HL-60/S4 treated with phorbol 12-myristate 13-acetate at 8.2 ng/mL for 4 days and 3 days (cell line): ENCODE results near the gene LRBA.
"Not testable (repeated sequence)": the region's sequence is repeated elsewhere in the genome, so short reads cannot be mapped to it uniquely, and the experiment has no call there.

ENCODE experiments used
- in situ Hi-C: fragments of 300-500 bp; cut with MboI; formaldehyde crosslinking; loops from 2 replicates; pipeline ENCODE4 v1.15.0; 2022; ENCODE audit warnings: low sequenced_read_pairs

Gene LRBA

DNA sequence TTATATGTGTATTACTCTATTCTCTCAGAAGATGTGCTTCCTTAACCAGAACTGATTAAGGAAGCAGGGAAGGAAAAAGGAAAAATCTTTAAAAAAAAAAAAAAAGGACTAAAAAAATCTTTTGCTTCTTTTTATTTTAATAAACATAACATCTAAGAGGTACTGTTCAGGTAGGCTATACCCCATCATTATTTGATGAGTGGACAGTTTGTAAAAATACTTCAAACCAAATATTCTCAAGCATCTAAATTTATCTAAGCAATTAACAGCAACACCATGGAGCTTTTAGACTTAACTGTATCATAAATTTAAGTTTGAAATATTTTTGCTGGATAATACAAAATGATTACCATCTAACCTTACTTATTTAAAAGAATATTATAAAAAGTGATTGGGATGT, 264.3 kb downstream of the LRBA start:
- in situ Hi-C loops = no loop called here

DNA sequence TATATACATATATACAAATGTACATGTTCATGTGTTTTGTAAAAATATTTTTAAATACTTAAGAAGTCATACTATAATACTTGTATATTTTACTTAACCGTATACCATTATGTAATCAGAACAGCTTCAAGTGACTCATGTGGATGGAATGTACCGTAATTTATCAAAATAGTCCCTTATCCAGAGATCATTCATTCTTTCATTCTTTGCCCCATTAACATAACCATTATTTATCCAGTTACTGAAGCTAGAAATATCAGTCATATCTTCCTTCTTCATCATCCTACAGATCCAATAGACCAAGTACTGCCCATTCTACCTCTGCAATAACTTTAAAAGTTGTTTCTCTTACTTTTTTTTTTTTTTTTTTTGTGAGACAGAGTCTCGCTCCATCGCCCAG, 268.9 kb downstream of the LRBA start:
- in situ Hi-C loops = no loop called here

DNA sequence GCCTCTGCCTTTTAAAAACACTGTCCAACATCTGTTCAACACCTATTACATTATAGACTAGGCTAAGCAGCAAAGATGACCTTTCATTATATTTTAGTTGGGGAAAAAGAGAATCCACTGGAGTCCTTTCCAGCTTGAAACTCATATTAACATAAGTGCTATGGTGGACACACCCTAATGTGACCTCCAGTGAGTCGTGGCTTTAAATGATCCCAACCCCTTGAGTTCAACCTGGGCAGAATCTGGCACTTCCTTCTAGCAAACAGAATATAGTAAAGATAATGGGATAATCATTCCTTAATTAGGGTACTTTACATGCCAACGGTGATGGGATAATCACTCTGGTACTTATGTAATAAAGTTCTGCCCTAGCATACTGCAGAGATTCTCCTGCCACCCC, 270.5 kb downstream of the LRBA start:
- in situ Hi-C loops = no loop called here

DNA sequence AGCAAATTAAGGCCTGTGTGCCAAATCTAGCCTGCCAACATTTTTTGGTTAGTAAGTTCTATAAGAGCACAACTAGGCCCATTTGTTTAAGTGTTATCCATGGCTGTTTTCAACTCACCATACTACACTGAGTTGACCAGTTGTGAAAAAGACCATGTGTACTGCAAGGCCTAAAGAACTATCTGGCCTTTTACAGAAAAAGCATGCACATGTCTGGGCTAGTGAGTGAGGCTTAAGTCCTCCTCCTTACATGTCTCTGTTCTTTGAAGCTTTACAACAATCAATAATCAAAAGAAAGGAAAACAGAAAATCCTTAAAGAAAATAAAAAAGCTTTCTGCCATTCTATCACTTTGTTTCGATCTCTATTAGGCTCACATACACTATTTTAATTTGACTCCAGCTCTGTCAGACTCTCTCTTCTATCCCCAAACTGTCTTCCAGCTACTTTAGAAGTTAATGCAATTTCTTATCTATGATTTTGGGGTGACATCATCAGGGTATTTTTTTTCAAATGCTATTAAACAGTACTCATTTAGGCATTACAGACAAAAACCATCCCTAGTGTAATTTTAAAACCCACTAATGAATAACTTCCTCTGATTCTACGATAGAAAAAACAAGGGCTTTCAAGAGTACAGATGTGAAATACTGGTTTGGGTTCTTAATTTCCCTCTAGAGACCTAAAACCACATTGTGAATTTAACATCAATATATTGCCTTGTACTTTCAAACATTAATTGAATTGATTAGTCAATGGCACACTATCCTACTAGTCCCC, 271.3 kb downstream of the LRBA start:
- in situ Hi-C loops = no loop called here

DNA sequence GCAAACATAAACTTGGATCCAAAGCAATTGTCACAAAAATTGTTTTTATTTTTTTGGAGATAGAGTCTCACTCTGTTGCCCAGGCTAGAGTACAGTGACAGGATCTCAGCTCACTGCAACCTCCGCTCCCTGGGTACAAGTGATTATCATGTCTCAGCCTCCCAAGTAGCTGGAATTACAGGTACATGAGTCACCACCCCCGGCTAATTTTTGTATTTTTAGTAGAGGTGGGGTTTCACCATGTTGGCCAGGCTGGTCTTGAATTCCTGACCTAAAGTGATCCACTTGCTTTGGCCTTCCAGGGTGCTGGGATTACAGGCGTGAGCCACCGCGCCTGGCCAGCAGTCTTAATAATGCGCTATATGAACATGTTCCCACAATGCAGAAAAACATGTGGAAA, 272.2 kb downstream of the LRBA start:
- in situ Hi-C loops = not testable (repeated sequence)

DNA sequence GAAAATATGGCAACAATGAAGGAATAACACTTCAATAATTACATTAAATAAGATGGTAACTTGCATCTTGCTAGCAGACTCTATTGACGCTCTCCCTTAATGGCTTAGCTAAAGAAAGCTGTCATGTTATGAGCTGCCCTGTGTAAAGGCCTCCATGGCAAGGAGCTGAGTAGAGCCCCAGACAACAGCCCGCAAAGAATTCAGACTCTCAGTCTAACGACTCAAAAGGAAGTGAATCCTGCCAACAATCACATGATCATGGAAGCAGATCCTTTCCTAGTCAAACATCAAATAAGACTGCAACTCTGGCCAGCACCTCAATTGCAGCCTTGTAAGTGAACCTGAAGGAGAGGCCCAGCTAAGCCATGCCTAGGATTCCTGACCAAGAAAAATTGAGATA, 275.5 kb downstream of the LRBA start:
- in situ Hi-C loops = no loop called here

DNA sequence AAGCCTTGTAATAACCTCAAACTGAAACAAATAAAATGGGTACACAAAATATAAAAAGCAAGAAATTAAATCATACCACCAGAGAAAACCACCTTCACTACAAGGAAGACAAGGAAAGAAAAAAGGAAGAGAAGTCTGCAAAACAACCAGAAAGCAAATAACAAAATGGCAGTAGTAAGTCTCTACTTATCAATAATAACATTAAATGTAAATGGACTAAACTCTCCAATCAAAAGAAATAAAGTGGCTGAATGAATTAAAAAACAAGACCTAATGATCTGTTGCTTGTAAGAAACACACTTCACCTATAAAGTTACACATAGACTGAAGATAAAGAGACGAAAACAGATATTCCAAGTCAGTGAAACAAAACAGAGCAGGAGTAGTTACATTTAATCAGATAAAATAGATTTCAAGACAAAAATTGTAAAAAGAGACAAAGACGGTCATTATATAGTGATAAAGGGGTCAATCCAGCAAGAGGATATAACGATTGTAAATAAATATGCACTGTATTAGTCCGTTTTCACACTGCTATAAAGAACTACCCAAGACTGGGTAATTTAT, 289.0 kb downstream of the LRBA start:
- in situ Hi-C loops = no loop called here

DNA sequence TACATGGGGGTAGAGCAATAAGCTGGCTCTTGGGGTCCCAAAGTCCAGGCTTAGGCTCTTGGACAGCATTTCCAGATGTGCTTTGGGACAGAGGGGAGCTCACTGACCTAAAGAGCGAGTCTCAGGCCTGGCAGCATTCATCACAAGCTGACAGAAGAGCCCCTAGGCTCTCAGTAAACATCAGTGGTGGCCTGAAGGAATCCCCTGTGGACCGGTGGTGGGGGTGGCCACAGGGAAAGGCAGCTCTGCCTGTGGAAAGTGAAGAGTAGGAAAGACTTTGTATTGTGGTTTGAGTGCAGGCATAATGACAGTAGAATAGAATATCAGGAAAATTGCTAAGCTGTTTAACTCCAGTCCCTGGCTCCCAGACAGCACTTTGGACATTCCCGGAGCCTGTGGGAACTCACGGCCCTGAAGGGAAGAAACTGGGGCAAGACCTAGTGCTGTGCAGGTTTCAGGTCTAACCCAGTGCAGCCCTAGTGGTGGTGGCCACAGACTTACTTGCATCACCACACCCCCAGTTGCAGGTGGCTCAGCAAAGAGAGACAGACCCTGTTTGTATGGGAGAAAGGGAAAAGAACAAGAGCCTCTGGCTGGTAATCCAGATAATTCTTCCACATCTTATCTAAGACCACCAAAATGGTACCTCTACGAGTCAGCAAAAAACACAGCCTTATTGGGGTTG, 291.2 kb downstream of the LRBA start:
- in situ Hi-C loops = no loop called here

DNA sequence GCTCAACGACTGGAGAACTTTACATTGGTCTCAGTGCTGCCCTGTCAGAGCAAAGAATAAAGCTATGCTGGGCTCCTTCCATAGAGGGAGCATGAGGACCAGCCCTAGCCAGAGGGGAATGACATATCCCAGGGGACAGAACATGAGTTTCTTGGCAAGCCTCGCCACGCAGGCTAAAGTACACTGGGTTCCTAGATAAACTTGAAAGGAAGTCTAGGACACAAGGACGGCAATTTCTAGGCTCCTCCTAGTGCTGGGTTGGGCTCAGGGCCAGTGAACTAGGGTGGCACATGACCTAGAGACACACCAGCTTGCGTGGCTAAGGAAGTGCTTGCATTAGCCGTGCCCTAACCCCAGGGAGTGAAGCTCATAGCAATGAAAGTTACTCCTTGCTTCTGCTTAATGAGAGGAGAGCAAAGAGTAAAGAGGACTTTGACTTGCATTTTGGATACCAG, 292.1 kb downstream of the LRBA start:
- in situ Hi-C loops = no loop called here

DNA sequence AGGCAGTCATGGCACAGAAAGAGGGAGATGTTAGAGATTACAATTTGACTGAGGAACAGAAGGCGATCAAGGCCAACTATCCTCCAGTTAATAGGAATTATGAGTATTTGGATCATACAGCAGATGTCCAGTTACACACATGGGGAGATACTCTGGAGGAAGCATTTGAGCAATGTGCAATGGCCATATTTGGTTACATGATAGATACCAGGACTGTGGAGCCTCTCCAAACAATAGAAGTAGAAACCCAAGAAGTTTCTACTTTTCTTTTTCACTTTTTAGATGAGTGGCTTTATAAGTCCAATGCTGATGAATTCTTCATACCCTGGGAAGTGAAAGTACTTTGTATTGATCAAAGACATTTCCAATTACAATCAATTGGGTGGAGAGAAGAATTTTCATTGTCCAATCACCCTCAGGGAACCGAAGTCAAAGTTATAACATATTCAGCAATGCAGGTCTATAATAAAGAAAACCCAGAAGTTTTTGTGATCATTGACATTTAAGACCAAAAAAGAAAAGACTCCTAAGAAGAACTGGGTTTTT, 294.0 kb downstream of the LRBA start:
- in situ Hi-C loops = no loop called here

DNA sequence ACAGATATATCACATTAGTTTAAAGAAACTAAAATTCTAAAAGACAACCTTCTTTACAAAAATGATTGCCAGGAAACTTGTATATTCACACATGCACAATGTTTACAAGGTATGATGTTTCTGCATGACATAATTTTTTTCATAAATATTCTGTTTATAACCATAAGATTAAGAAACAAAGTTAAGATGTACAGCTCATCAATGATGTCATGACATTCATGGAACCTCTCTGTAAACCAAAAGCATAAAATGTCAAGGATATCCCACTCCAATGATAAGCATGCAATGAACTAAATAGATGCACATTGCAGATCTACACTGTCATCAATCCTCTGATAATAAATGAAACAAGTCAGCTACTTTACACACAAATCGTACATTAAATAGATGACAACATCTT, 297.1 kb downstream of the LRBA start:
- in situ Hi-C loops = no loop called here

DNA sequence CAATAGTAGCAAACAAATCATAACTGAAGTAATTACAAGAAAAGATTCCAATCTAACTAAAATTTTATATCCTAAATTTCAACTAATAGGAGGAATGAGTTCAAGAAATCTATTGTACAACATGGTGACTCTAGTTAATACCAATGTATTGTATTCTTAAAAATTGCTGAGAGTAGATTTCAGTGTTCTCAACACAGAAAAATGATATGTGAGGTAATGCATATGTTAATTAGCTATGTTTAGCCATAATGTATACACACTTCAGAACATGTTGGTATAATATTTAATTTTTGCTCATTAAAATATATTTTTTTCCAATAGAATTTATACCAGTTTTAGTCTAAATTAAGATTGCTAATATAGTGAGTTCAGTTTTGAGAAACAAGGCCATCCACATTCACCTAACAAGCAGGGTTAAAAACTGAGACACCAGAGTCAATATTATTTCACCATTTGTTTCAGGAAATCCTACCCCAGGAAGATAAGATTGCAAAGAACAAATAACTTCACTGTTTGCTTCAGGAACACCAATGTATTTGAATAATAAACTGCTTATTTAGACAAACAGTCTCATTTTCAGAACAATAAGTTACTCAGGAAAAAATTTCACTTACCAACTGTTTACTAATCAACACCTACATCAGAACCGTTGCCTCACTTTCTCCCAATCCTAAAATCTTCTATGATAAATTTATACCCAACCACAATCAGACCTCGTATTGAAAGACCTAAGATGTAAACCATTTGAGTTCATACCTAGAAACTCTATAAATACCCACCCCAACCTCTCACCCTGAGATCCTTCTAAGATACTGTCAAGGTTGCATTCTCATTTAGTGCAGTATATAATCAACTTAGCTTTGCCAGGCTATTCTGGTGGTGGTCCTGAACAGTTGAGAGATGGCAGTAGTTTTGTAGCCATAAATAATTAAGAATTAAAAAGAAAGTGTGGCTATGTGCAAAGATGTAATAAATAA, 300.3 kb downstream of the LRBA start:
- in situ Hi-C loops = no loop called here

DNA sequence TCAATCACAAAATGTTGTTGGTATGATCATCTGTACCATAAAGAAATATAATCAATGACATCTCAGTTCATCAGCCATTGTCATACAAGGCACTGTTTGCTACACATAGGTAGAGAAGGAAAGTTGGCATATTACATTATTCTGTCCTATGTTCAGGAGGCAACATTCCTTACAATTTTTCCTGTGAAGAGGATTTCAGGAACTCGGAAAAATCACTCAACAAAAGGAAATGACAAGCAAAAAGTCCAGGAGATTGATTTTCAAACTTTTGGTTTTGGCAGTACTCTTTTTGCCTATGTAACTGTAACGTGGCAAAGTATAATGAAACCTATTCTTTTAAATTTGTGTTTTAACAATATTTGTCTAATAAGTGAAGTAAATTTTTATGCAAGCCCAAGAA, 301.8 kb downstream of the LRBA start:
- in situ Hi-C loops = no loop called here

DNA sequence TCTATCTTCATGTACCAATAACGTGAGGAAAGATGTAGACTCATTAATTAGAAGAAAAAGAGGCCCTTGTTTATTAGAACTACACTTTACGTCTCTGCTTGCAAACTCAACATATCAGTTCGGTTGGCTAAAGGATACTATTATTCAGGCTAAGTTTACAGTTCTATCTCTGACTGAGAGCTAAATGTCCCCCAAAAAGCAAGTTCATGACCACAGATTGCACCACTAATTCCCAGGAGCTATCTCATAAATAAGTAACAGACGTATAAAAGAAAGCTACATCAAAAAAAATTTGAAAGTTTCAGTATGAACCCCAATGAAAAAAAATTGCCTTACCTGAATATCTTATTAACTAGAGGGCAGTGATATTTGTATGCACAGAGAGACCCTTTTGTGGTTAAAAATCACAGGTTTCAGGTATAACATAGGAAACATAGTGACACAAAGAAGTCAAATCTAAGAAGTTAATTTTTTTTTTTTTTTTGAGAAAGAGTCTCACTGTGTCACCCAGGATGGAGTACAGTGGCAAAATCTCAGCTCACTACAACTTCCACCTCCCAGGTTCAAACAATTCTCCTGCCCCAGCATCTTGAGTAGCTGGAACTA, 304.2 kb downstream of the LRBA start:
- in situ Hi-C loops = no loop called here

DNA sequence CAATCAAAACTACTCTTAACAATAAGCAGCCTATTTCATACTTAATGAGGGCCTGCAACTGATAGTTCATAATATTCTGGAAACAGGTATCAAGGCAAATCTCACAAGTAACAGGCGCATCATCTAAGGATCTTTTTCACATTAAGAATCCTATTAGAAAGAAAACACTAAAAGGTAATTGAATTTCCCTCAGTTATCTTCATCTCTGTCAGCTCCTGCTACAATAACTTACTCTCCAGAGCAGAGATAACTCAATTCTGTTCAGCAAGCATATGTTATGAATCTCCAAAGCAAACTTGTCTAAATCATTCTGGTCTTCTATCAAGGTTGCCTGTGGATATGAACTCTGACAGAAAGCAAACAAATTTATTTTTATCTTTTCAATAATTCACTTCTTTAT, 307.1 kb downstream of the LRBA start:
- in situ Hi-C loops = no loop called here

DNA sequence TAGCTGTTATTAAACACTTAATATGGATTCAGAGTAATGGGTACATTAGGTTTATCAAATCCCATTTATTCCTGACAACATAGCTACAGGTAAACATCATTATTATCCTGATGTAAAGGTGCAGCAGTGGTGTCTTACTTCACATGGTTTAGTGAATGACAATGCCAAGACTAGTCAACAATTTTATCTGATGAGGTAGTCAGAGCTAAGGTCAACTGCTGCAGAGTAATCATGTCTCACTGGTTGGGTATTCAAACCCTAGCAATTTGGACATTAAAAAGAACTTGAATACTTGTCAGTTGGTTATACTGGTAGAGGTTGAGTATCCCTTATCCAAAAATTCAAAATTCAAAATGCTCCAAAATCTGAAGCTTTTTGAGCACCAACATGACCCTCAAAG, 315.5 kb downstream of the LRBA start:
- in situ Hi-C loops = no loop called here

DNA sequence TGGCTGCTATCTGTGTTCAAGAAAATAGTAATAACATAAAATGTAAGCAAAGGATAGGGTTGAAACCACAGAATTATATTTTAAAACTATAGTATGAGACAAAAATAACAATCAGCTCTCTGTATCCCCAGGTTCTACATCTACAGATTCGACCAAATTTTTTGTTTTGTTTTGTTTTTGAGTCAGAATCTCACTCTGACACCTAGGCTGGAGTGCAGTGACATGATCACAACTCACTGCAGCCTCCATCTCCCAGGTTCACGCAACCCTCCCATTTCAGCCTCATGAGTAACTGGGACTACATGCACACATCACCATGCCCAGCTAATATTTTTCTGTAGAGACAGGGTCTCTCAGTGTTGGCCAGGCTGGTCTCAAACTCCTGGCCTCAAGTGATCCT, 319.9 kb downstream of the LRBA start:
- in situ Hi-C loops = no loop called here

DNA sequence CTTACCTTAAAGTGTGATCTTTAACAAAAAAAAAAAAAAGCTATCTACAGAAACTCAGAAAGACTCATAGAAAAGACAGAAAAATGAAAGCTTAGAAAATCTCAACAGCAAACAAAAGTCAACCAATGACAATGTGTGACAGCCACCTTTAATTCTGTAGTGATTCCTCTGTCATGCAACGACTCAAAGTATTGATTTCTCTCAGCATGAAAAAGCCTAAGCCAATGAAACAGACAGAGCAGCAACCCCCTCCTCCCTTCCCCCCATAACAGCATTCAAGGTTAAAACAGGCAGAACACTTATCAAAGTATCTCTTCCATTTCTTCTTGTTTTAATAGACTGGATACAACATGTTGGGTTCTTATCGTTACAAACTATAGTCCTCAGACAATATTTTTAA, 320.6 kb downstream of the LRBA start:
- in situ Hi-C loops = no loop called here

DNA sequence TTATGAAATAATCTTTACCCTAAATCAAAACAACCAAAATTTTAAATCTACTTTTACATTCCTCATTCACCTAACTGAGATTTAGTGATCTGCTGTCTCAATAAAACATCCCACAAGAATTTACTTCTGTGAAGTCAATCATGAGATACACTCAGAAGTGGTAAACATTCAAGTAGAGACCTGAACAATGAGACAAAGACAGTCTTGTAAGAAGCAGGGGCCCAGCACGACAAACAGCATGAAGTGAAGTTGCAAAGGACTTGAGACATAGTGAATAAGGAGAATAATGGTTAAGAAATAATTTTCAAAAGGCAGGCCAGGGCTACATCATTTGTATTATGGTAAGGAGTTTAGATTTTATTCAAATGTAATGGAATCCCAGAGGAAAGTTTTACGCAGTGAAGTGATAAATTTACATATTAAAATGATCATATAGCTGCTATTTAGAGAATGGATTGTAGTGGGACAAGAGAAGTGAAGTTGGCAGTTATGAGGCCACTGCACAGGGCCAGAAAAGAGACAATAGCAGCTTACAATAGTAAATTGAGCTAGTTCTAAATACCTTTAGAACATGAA, 331.2 kb downstream of the LRBA start:
- in situ Hi-C loops = no loop called here

DNA sequence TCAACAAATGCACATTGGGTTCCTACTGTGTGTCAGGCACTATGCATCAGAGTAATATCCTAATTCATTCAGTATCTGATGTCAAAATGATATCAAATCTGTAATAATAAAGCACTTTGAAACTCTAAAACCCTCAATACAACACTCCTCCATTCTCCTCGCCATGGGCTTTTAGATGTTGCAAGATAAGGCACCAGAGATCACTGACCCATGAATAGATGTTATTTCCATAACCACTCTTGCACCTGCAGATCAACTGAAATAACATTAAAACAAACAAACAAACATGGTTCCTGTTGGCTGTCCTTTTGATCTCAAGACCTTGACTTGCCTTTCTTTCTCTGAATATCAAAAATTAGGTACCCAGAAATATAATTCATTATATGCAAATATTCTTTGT, 333.0 kb downstream of the LRBA start:
- in situ Hi-C loops = no loop called here
